Measurements from ENCODE around the gene FGF18. TPM values are rescaled to one million over a fixed set of nuclear protein-coding genes. Genes with fewer than 3 reads are reported as not detected.
"Not testable (repeated sequence)": the region's sequence is repeated elsewhere in the genome, so short reads cannot be mapped to it uniquely, and the experiment has no call there.

The FGF18 gene, protein sequence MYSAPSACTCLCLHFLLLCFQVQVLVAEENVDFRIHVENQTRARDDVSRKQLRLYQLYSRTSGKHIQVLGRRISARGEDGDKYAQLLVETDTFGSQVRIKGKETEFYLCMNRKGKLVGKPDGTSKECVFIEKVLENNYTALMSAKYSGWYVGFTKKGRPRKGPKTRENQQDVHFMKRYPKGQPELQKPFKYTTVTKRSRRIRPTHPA
- total RNA-seq: 0.35 and 1.4 TPM in 2 replicates

- DNase-seq (ENCODE audit: low read depth): peak; percentile 46
Measured at GRCh38 chr5:171418982-171419687, at the start of gene FGF18. Gene FGF18, plus strand, starts transcription at chr5:171419647. Its CDS starts 553 bp downstream, at chr5:171420200.

DNA sequence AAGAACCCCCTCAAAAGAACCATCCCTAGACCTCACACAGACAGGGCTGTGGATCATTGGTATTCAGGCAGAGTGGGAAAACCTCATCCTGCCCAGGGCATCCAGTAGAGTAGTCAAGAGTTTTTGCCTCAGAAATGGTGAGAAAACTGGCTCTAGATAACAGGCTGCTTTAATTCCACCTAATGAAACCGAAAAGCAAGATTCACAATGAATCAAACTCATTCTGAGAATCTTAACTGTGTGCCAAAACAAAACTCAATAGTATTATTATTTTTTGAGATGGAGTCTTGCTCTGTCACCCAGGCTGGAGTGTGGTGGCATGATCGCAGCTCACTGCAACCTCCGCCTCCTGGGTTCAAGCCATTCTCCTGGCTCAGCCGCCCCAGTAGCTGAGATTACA lies 49.5 kb upstream of the FGF18 start:
- DNase-seq (ENCODE audit: low read depth): no peak

- DNase-seq (ENCODE audit: low read depth): not testable (repeated sequence)
Measured at GRCh38 chr5:171370881-171371280, 48.6 kb upstream of the FGF18 start.

- no peak for DNase-seq (ENCODE audit: low read depth)
Measured at GRCh38 chr5:171371326-171371725, 48.1 kb upstream of the FGF18 start.

GRCh38 chr5:171379961-171380360 lies 39.5 kb upstream of the FGF18 start:
- no peak for DNase-seq (ENCODE audit: low read depth)

- peak; percentile 17 for DNase-seq (ENCODE audit: low read depth)
Measured at GRCh38 chr5:171384416-171384815, 35.0 kb upstream of the FGF18 start.

GRCh38 chr5:171384999-171385398 lies 34.4 kb upstream of the FGF18 start:
- peak; percentile 80 for DNase-seq (ENCODE audit: low read depth)

GRCh38 chr5:171386006-171386671 lies 33.3 kb upstream of the FGF18 start:
- DNase-seq (ENCODE audit: low read depth): no peak

- no peak for DNase-seq (ENCODE audit: low read depth)
Measured at GRCh38 chr5:171386861-171387344, 32.5 kb upstream of the FGF18 start.

DNA sequence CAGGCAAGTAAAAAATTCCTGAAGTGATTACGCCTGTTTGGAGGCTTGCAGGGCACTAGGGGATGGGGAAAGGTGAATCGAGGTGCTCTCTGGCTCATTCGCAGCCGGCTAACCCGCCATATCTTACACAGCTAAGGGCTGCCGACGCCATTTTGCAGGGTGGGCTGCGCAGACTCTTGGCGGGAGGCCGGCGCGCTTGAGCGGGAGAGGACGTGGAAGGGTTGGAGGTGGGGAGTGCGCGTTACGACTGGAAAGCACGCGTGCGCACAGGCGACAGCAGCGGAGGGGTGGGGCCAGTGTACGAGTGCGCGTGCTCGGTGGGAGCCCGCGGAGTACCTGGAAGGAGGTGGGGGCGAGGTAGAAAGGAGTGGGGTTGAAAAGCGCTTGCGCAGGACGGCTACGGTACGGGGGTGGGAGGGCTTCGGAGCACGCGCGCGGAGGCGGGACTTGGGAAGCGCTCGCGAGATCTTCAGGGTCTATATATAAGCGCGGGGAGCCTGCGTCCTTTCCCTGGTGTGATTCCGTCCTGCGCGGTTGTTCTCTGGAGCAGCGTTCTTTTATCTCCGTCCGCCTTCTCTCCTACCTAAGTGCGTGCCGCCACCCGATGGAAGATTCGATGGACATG lies 32.0 kb upstream of the FGF18 start, which contains the start of gene NPM1:
TSS of gene NPM1 (plus strand) at position 505 of the 625 bp plus-strand sequence. CDS start at position 605, 100 bp downstream.
- peak; percentile 91 for DNase-seq (ENCODE audit: low read depth)

GRCh38 chr5:171387970-171388815 lies 31.3 kb upstream of the FGF18 start:
- DNase-seq (ENCODE audit: low read depth): peak; percentile 38

DNA sequence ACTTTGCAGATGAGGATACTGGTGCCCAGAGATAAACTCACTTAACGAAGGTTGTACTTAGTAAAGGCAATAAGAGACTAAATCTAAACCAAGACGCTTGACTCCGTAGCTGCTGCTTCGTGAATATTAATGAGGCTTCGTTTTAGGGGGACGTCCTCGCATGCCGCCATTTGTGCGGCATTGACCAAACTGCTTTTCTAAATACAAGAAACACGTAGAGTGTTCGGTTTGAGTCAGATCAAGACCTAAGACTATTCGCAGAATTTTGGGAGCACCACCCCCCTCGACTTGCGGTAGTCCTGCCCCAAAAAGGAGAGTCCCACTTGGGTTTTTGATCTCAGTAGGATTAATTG lies 30.7 kb upstream of the FGF18 start:
- no peak for DNase-seq (ENCODE audit: low read depth)

DNA sequence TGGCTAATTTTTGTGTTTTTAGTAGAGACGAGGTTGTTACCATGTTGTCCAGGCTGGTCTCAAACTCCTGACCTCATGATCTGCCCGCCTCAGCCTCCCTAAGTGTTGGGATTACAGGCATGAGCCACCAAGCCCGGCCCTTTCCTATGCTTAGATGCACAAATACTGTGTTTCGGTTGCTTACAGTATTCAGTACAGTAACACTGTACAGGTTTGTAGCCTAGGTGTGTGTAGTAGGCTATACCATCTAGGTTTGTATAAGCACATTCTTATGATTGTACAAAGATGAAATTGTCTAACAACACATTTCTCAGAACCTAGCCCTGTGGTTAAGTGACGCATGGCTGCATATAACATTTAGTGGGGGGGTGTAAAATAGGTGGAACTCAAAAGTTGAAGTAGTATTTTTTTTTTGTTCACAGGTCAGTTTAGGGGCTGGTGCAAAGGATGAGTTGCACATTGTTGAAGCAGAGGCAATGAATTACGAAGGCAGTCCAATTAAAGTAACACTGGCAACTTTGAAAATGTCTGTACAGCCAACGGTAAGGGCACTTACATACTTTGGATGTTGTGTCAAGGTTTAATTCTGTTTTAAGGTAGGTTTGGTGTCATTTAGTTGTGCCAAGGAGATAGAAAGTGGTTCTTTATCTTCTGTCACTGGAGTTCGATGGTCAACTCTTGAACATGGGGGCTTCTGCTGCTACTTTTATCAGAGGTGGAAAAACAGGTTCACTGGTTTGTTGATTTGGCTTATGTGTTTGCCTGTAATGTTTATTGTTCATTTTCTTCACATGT lies 28.4 kb upstream of the FGF18 start:
- no peak for DNase-seq (ENCODE audit: low read depth)

DNA sequence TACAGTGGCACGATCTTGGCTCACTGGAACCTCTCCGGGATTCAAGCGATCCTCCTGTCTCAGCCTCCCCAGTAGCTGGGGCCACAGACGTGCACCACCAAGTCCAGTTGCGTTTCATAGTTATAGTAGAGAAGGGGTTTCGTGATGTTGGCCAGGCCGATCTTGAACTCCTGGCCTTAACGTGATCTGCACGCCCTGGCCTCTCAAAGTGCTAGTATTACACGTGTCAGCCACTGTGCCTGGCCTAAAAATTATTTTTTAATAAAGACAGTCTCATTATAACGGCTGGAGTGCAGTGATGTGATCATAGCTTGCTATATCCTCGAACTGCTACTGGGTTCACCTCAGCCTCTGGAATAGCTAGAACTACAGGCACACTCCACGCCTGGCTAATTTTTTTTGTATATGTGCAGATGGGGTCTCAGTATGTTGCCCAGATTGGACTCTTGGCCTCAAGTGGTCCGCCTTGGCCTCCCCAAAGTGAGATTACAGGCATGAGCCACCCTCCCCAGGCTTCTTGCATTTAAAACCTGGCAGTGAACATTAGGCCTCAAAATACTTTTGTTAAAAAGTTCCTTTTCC lies 27.4 kb upstream of the FGF18 start:
- DNase-seq (ENCODE audit: low read depth): no peak

GRCh38 chr5:171392585-171393159 lies 26.8 kb upstream of the FGF18 start:
- no peak for DNase-seq (ENCODE audit: low read depth)

GRCh38 chr5:171395042-171395441 lies 24.4 kb upstream of the FGF18 start:
- DNase-seq (ENCODE audit: low read depth): no peak

- not testable (repeated sequence) for DNase-seq (ENCODE audit: low read depth)
Measured at GRCh38 chr5:171396583-171396982, 22.9 kb upstream of the FGF18 start.

GRCh38 chr5:171397190-171397589 lies 22.3 kb upstream of the FGF18 start:
- DNase-seq (ENCODE audit: low read depth): no peak

DNA sequence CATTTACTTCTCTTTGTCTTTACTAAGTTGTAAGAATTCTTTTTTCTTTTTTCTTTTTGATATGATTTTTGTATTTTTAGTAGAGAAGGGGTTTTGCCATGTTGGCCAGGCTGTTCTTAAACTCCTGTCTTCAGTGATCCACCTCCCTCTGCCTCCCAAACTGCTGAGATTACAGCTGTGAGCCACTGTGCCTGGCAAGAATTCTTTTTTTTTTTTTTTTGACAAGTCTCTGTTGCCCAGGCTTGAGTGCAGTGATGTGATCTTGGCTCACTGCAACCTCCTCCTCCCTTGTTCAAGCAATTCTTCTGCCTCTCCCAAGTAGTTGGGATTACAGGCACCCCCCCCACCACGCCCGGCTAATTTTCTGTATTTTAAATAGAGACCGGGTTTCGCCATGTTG lies 21.8 kb upstream of the FGF18 start:
- no peak for DNase-seq (ENCODE audit: low read depth)

- not testable (repeated sequence) for DNase-seq (ENCODE audit: low read depth)
Measured at GRCh38 chr5:171398660-171399059, 20.8 kb upstream of the FGF18 start.
